G401.6 (cell line): ENCODE results near the gene TRAPPC10.
"Not testable (repeated sequence)": the region's sequence is repeated elsewhere in the genome, so short reads cannot be mapped to it uniquely, and the experiment has no call there.

Source experiments
- FAIRE-seq: peaks from 2 replicates; lab custom pipeline; 2012; peaks lifted over from hg19 to GRCh38; lab: Jason Lieb, UNC

The TRAPPC10 gene

GRCh38 chr21:44090325-44090724, 78.2 kb downstream of the TRAPPC10 start:
- no peak for FAIRE-seq

- FAIRE-seq: no peak
Observed at GRCh38 chr21:44092211-44092610, 80.1 kb downstream of the TRAPPC10 start.

GRCh38 chr21:44093761-44094160, 81.7 kb downstream of the TRAPPC10 start:
- FAIRE-seq: no peak

GRCh38 chr21:44094832-44095231, 82.7 kb downstream of the TRAPPC10 start:
- FAIRE-seq: peak; percentile 71

GRCh38 chr21:44098507-44098906, 86.4 kb downstream of the TRAPPC10 start:
- FAIRE-seq: not testable (repeated sequence)

- FAIRE-seq: not testable (repeated sequence)
Observed at GRCh38 chr21:44098964-44099363, 86.9 kb downstream of the TRAPPC10 start.

- FAIRE-seq: not testable (repeated sequence)
Observed at GRCh38 chr21:44107026-44107501, 95.0 kb downstream of the TRAPPC10 start, which contains the start of gene PWP2. TSS of gene PWP2 (plus strand) at chr21:44107399. CDS start at chr21:44107417, 18 bp downstream.

GRCh38 chr21:44107589-44107988, 95.5 kb downstream of the TRAPPC10 start:
- FAIRE-seq: not testable (repeated sequence)

GRCh38 chr21:44113702-44114371, 101.7 kb downstream of the TRAPPC10 start:
- FAIRE-seq: not testable (repeated sequence)

GRCh38 chr21:44122131-44122530, 110.0 kb downstream of the TRAPPC10 start:
- FAIRE-seq: not testable (repeated sequence)

GRCh38 chr21:44127827-44128226, 115.7 kb downstream of the TRAPPC10 start:
- not testable (repeated sequence) for FAIRE-seq

GRCh38 chr21:44133715-44134057, 121.6 kb downstream of the TRAPPC10 start:
- not testable (repeated sequence) for FAIRE-seq

GRCh38 chr21:44134732-44135131, 122.6 kb downstream of the TRAPPC10 start:
- FAIRE-seq: not testable (repeated sequence)

GRCh38 chr21:44138039-44138438, 125.9 kb downstream of the TRAPPC10 start:
- FAIRE-seq: peak; percentile 91

- FAIRE-seq: not testable (repeated sequence)
Observed at GRCh38 chr21:44139787-44140551, 127.9 kb downstream of the TRAPPC10 start.

- FAIRE-seq: not testable (repeated sequence)
Observed at GRCh38 chr21:44140552-44140932, 128.4 kb downstream of the TRAPPC10 start.

- not testable (repeated sequence) for FAIRE-seq
Observed at GRCh38 chr21:44142470-44142869, 130.4 kb downstream of the TRAPPC10 start.

- FAIRE-seq: not testable (repeated sequence)
Observed at GRCh38 chr21:44143380-44143779, 131.3 kb downstream of the TRAPPC10 start.

- not testable (repeated sequence) for FAIRE-seq
Observed at GRCh38 chr21:44143996-44144395, 131.9 kb downstream of the TRAPPC10 start.

- not testable (repeated sequence) for FAIRE-seq
Observed at GRCh38 chr21:44144784-44145602, 132.9 kb downstream of the TRAPPC10 start.

- FAIRE-seq: not testable (repeated sequence)
Observed at GRCh38 chr21:44145616-44146015, 133.5 kb downstream of the TRAPPC10 start.

- FAIRE-seq: not testable (repeated sequence)
Observed at GRCh38 chr21:44147108-44147507, 135.0 kb downstream of the TRAPPC10 start.
